OCI-LY3 (cell line): ENCODE data around the gene CACNA2D3.
"Not testable (repeated sequence)": the region's sequence is repeated elsewhere in the genome, so short reads cannot be mapped to it uniquely, and the experiment has no call there.

Experiments used
- H2AFZ ChIP-seq: fragments of 200-600, 300-600 bp; shearing (Covaris generic); 2 replicates; pipeline ENCODE4 v1.6.0; 2014; ENCODE audit warnings: antibody characterized with exemption, low read depth, low read length
- H3K27ac ChIP-seq: fragments of 200-600, 300-600 bp; sonication (generic); 2 replicates; pipeline ENCODE4 v1.5.1; 2014; ENCODE audit warnings: mild to moderate bottlenecking, low read length, moderate library complexity, mixed read lengths
- H3K27me3 ChIP-seq: fragments of 200-600, 300-600 bp; sonication (generic); 2 replicates; pipeline ENCODE4 v1.6.1; 2014; ENCODE audit warnings: low read depth, low read length, mixed read lengths
- H3K36me3 ChIP-seq: fragments of 200-600, 300-600 bp; sonication (generic); replicated peaks from 2 replicates; pipeline ENCODE3; 2014; ENCODE audit warnings: low read depth, low read length, mixed read lengths
- H3K4me1 ChIP-seq: fragments of 300-600, 200-600 bp; sonication (generic); 2 replicates; pipeline ENCODE4 v1.6.1; 2014; ENCODE audit warnings: low read length, mixed read lengths
- H3K4me2 ChIP-seq: fragments of 200-600, 300-600 bp; sonication (generic); 2 replicates; pipeline ENCODE4 v1.6.1; 2014; ENCODE audit warnings: low read length, mixed read lengths
- H3K4me3 ChIP-seq: fragments of 300-600, 200-600 bp; sonication (generic); 2 replicates; pipeline ENCODE4 v1.5.1; 2014; ENCODE audit warnings: antibody characterized with exemption, mild to moderate bottlenecking, low read length, moderate library complexity
- H3K79me2 ChIP-seq: fragments of 300-600, 200-600 bp; shearing (Covaris generic); 2 replicates; pipeline ENCODE4 v1.6.1; 2014; ENCODE audit warnings: mild to moderate bottlenecking, low read length, mixed read lengths
- H3K9ac ChIP-seq: fragments of 300-600, 200-600 bp; shearing (Covaris generic); 2 replicates; pipeline ENCODE4 v1.6.0; 2014; ENCODE audit warnings: mild to moderate bottlenecking, low read length, moderate library complexity
- H3K9me3 ChIP-seq: fragments of 200-600, 300-600 bp; shearing (Covaris generic); 2 replicates; pipeline ENCODE4 v1.6.1; 2014; ENCODE audit warnings: low read length, mixed read lengths; ENCODE audit not compliant: insufficient read depth
- H4K20me1 ChIP-seq: fragments of 200-600, 300-600 bp; sonication (generic); 2 replicates; pipeline ENCODE4 v1.6.1; 2016; ENCODE audit warnings: low read length, mixed read lengths; ENCODE audit not compliant: insufficient read depth
- CTCF ChIP-seq: fragments of 200-600, 300-600 bp; sonication (generic); IDR thresholded peaks from 2 replicates; pipeline ENCODE4 v1.5.1; 2014; ENCODE audit warnings: antibody characterized with exemption, low read length, low read depth
- EZH2phosphoT487 ChIP-seq: fragments of 200-600 bp; shearing (Covaris generic); IDR thresholded peaks from 2 replicates; pipeline ENCODE4 v1.6.1; 2018; ENCODE audit warnings: antibody characterized with exemption, mixed run types, low read depth

Gene CACNA2D3

GRCh38 chr3:54632326-54632665 is 509.9 kb downstream of the CACNA2D3 start:
- H3K4me3 ChIP-seq = no peak overlapping the region
- H3K27ac ChIP-seq = no peak overlapping the region
- H2AFZ ChIP-seq = no peak overlapping the region
- no peaks in the 10 kb centered on the region for H3K79me2 ChIP-seq
- TF ChIP-seq CTCF = no peak
- TF ChIP-seq EZH2phosphoT487 = no peak
- no peak overlapping the region for H3K4me2 ChIP-seq
- H3K27me3 ChIP-seq = no peaks in the 10 kb centered on the region
- no peak overlapping the region for H3K9ac ChIP-seq
- H4K20me1 ChIP-seq = no peaks in the 10 kb centered on the region
- no peaks in the 10 kb centered on the region for H3K4me1 ChIP-seq
- no peaks in the 10 kb centered on the region for H3K36me3 ChIP-seq
- H3K9me3 ChIP-seq = no peaks in the 10 kb centered on the region

GRCh38 chr3:54632834-54633233 is 510.5 kb downstream of the CACNA2D3 start:
- Histone ChIP-seq H3K4me2 (no peak overlapping the region), H3K36me3 (no peaks in the 10 kb centered on the region), H3K4me1 (no peaks in the 10 kb centered on the region), H3K9ac (no peak overlapping the region), H3K27me3 (no peaks in the 10 kb centered on the region), H4K20me1 (no peaks in the 10 kb centered on the region), H3K9me3 (no peaks in the 10 kb centered on the region), H3K4me3 (no peak overlapping the region), H2AFZ (no peak overlapping the region), H3K27ac (no peak overlapping the region), H3K79me2 (no peaks in the 10 kb centered on the region)
- TF ChIP-seq CTCF (no peak), EZH2phosphoT487 (no peak)

- Histone ChIP-seq H2AFZ (no peak overlapping the region), H3K4me2 (no peak overlapping the region), H3K9ac (no peak overlapping the region), H4K20me1 (no peaks in the 10 kb centered on the region), H3K36me3 (no peaks in the 10 kb centered on the region), H3K4me3 (no peak overlapping the region), H3K27ac (no peak overlapping the region), H3K79me2 (no peaks in the 10 kb centered on the region), H3K27me3 (no peaks in the 10 kb centered on the region), H3K4me1 (no peaks in the 10 kb centered on the region), H3K9me3 (no peaks in the 10 kb centered on the region)
- no peak for TF ChIP-seq CTCF
- no peak for TF ChIP-seq EZH2phosphoT487
These were observed 511.2 kb downstream of the CACNA2D3 start for GRCh38 chr3:54633444-54634121.

- Histone ChIP-seq H3K9me3 (no peaks in the 10 kb centered on the region), H3K79me2 (no peaks in the 10 kb centered on the region), H4K20me1 (no peaks in the 10 kb centered on the region), H3K4me1 (no peaks in the 10 kb centered on the region), H2AFZ (no peak overlapping the region), H3K9ac (no peak overlapping the region), H3K4me2 (no peak overlapping the region), H3K27me3 (no peaks in the 10 kb centered on the region), H3K4me3 (no peak overlapping the region), H3K27ac (no peak overlapping the region), H3K36me3 (no peaks in the 10 kb centered on the region)
- no peak for TF ChIP-seq CTCF
- no peak for TF ChIP-seq EZH2phosphoT487
These were observed 511.7 kb downstream of the CACNA2D3 start for GRCh38 chr3:54634122-54634469.

GRCh38 chr3:54639790-54640372 is 517.5 kb downstream of the CACNA2D3 start:
- H3K4me3 ChIP-seq = not testable (repeated sequence)

More at GRCh38 chr3:54639790-54640372, 517.5 kb downstream of the CACNA2D3 start:
- not testable (repeated sequence) for H3K27me3 ChIP-seq, H2AFZ ChIP-seq, H3K9ac ChIP-seq, H4K20me1 ChIP-seq, H3K36me3 ChIP-seq, H3K9me3 ChIP-seq, H3K27ac ChIP-seq, H3K79me2 ChIP-seq, H3K4me2 ChIP-seq, H3K4me1 ChIP-seq
